ENCODE measurements around the gene RAB14. TPM values are rescaled to one million over a fixed set of nuclear protein-coding genes. Genes with fewer than 3 reads are reported as not detected.

Gene RAB14
- total and polyA plus RNA-seq, 10 of the 15 experiments (the other 5 are each of a cell fraction or from before 2014, with no cell fraction given), result 16.7 to 59.9 (median 25.4) TPM

- H3K79me2 ChIP-seq (ENCODE audit: control insufficient read depth, insufficient read depth, low read length), result no peaks in the 10 kb centered on the region
- WGBS (ENCODE audit: insufficient coverage, insufficient replicate concordance, low lambda C conversion rate, missing lambda C conversion rate), result 2% methylated on average over 8 of the region's 8 CpGs
- no peak for DNase-seq (ENCODE audit: low read depth, low spot score)
- no peak overlapping the region for H3K27ac ChIP-seq (ENCODE audit: control insufficient read depth, insufficient read depth)
- no peaks in the 10 kb centered on the region for H3K36me3 ChIP-seq (ENCODE audit: control insufficient read depth in 2 of 2, insufficient read depth in 2 of 2, low read length in 1 of 2)
- H3K9me3 ChIP-seq (replicated peaks; ENCODE audit: control insufficient read depth, insufficient read depth, low read length), result no peaks in the 10 kb centered on the region
- no peak overlapping the region for H3K4me2 ChIP-seq (ENCODE audit: control insufficient read depth, insufficient read depth)
- POLR2A ChIA-PET, result interaction anchor here (0.6 to 1.0 kb wide), 4 partner anchors 8 to 328 kb away, joined by 3 to 6 read pairs (median 6); no protein-coding TSS in a partner anchor
- peaks cover 10% of the 10 kb centered on the region for H3K4me1 ChIP-seq (ENCODE audit: control insufficient read depth, insufficient read depth, low read length)
- no peak overlapping the region for H2AFZ ChIP-seq (ENCODE audit: control insufficient read depth, low read depth, low read length)
- no peak for FAIRE-seq
- RAD21 ChIA-PET (ENCODE audit: unreplicated experiment), result interaction anchor here (0.7 to 1.0 kb wide), 2 partner anchors 16 to 163 kb away, joined by 3 read pairs; no protein-coding TSS in a partner anchor
- no peak overlapping the region for H3K9ac ChIP-seq (ENCODE audit: control insufficient read depth, insufficient read depth, low read length)
- in situ Hi-C loops (cut with MboI), result loop anchor here (5.0 kb wide), 2 partner anchors 99 to 179 kb away; no protein-coding TSS in a partner anchor
- SMC1A ChIA-PET (ENCODE audit: uncharacterized antibody, unreplicated experiment), result interaction anchor here (0.8 to 2.4 kb wide), 12 partner anchors 9 to 181 kb away, joined by 3 to 11 read pairs (median 4); no protein-coding TSS in a partner anchor
- CTCF ChIA-PET, result interaction anchor here (0.8 to 1.4 kb wide), 7 partner anchors 13 to 237 kb away, joined by 3 to 6 read pairs (median 3); partner anchors contain the start of gene RAB14
- no TSS peak for BruUV-seq (replicated peaks)
- intact Hi-C loops (cut with micrococcal nuclease; ENCODE audit: unreplicated experiment), result no loop called here
- no peaks in the 10 kb centered on the region for H3K27me3 ChIP-seq (replicated peaks in 1 of 2; ENCODE audit: control insufficient read depth in 2 of 2, insufficient read depth in 2 of 2, low read length in 1 of 2)
- no peaks in the 10 kb centered on the region for H4K20me1 ChIP-seq (ENCODE audit: control insufficient read depth, insufficient read depth)
- no peak overlapping the region for H3K4me3 ChIP-seq
- ATAC-seq, result peak; percentile 74
- TF ChIP-seq, protein P1, sequence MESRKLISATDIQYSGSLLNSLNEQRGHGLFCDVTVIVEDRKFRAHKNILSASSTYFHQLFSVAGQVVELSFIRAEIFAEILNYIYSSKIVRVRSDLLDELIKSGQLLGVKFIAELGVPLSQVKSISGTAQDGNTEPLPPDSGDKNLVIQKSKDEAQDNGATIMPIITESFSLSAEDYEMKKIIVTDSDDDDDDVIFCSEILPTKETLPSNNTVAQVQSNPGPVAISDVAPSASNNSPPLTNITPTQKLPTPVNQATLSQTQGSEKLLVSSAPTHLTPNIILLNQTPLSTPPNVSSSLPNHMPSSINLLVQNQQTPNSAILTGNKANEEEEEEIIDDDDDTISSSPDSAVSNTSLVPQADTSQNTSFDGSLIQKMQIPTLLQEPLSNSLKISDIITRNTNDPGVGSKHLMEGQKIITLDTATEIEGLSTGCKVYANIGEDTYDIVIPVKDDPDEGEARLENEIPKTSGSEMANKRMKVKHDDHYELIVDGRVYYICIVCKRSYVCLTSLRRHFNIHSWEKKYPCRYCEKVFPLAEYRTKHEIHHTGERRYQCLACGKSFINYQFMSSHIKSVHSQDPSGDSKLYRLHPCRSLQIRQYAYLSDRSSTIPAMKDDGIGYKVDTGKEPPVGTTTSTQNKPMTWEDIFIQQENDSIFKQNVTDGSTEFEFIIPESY (IDR thresholded peaks at IDR 0.05), result no peak
- TF ChIP-seq JUND (IDR thresholded peaks at IDR 0.05; ENCODE audit: low read depth, low read length), result no peak
- peak; percentile 64 for TF ChIP-seq YY1 (IDR thresholded peaks at IDR 0.05; ENCODE audit: low read depth, low read length)
- TF ChIP-seq MYC (IDR thresholded peaks at IDR 0.05; ENCODE audit: insufficient read depth, insufficient read length, insufficient replicate concordance, low read length, severe bottlenecking), result no peak
- no peak for TF ChIP-seq POLR2AphosphoS2 (IDR thresholded peaks at IDR 0.05; ENCODE audit: low read depth, low read length)
- TF ChIP-seq HDGF (IDR thresholded peaks at IDR 0.05), result 0 out of 2 replicates have a peak, but pooled peaks have one; percentile 33
- TF ChIP-seq, protein P2, sequence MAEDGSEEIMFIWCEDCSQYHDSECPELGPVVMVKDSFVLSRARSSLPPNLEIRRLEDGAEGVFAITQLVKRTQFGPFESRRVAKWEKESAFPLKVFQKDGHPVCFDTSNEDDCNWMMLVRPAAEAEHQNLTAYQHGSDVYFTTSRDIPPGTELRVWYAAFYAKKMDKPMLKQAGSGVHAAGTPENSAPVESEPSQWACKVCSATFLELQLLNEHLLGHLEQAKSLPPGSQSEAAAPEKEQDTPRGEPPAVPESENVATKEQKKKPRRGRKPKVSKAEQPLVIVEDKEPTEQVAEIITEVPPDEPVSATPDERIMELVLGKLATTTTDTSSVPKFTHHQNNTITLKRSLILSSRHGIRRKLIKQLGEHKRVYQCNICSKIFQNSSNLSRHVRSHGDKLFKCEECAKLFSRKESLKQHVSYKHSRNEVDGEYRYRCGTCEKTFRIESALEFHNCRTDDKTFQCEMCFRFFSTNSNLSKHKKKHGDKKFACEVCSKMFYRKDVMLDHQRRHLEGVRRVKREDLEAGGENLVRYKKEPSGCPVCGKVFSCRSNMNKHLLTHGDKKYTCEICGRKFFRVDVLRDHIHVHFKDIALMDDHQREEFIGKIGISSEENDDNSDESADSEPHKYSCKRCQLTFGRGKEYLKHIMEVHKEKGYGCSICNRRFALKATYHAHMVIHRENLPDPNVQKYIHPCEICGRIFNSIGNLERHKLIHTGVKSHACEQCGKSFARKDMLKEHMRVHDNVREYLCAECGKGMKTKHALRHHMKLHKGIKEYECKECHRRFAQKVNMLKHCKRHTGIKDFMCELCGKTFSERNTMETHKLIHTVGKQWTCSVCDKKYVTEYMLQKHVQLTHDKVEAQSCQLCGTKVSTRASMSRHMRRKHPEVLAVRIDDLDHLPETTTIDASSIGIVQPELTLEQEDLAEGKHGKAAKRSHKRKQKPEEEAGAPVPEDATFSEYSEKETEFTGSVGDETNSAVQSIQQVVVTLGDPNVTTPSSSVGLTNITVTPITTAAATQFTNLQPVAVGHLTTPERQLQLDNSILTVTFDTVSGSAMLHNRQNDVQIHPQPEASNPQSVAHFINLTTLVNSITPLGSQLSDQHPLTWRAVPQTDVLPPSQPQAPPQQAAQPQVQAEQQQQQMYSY (CRISPR knock-in tag; IDR thresholded peaks at IDR 0.05), result peak; percentile 70; the same call in 1 of the 2 replicates
- no peak for TF ChIP-seq POLR2AphosphoS5 (IDR thresholded peaks at IDR 0.05; ENCODE audit: low read length)
- 0 out of 2 replicates have a peak, but pooled peaks have one; percentile 8 for TF ChIP-seq ATF7 (IDR thresholded peaks at IDR 0.05; ENCODE audit: low read depth)
- no peak for TF ChIP-seq SMAD5 (IDR thresholded peaks at IDR 0.05; ENCODE audit: low read depth)
- TF ChIP-seq, protein P3, sequence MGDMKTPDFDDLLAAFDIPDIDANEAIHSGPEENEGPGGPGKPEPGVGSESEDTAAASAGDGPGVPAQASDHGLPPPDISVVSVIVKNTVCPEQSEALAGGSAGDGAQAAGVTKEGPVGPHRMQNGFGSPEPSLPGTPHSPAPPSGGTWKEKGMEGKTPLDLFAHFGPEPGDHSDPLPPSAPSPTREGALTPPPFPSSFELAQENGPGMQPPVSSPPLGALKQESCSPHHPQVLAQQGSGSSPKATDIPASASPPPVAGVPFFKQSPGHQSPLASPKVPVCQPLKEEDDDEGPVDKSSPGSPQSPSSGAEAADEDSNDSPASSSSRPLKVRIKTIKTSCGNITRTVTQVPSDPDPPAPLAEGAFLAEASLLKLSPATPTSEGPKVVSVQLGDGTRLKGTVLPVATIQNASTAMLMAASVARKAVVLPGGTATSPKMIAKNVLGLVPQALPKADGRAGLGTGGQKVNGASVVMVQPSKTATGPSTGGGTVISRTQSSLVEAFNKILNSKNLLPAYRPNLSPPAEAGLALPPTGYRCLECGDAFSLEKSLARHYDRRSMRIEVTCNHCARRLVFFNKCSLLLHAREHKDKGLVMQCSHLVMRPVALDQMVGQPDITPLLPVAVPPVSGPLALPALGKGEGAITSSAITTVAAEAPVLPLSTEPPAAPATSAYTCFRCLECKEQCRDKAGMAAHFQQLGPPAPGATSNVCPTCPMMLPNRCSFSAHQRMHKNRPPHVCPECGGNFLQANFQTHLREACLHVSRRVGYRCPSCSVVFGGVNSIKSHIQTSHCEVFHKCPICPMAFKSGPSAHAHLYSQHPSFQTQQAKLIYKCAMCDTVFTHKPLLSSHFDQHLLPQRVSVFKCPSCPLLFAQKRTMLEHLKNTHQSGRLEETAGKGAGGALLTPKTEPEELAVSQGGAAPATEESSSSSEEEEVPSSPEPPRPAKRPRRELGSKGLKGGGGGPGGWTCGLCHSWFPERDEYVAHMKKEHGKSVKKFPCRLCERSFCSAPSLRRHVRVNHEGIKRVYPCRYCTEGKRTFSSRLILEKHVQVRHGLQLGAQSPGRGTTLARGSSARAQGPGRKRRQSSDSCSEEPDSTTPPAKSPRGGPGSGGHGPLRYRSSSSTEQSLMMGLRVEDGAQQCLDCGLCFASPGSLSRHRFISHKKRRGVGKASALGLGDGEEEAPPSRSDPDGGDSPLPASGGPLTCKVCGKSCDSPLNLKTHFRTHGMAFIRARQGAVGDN (IDR thresholded peaks at IDR 0.05), result peak; percentile 88
Observed at GRCh38 chr9:121218357-121219027, 16.8 kb upstream of the RAB14 start.
